Fibroblast of skin of right quadriceps (primary cell): ENCODE results near the gene DIAPH2.
A peak's percentile ranks its signal among the peaks of the same experiment; 100 is the strongest.
"Not testable (repeated sequence)": the region's sequence is repeated elsewhere in the genome, so short reads cannot be mapped to it uniquely, and the experiment has no call there.

Source experiments
- DNase-seq: peaks from one replicate; pipeline ENCODE4 v3.0.0-alpha.2; 2013

The DIAPH2 gene

DNA sequence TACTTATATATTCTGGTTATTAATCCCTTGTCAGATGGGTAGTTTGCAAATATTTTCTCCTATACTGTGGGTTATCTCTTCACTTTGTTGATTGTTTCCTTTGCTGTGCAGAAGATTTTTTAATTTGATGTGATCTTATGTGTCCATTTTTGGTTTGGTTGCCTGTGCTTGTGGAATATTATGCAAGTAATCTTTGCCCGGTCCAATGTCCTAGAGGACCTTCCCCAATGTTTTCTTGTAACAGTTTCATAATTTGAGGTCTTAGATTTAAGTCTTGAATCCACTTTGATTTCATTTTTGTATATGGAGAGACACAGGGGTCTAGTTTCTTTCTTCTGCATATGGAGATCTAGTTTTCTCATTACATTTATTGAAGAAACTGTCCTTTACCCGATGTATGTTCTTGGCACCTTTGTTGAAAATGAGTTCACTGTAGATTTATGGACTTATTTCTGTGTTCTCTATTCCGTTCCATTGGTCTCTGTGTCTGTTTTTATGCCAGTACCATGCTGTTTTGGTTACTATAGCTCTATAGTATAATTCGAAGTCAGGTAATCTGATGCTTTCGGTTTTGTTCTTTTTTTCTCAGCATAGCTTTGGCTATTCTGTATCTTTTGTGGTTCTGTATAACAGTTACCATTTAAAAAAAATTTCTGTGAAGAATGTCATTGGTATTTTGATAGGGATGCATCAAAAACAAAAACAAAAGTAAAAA lies 34.7 kb downstream of the DIAPH2 start:
- DNase-seq, result no peak

DNA sequence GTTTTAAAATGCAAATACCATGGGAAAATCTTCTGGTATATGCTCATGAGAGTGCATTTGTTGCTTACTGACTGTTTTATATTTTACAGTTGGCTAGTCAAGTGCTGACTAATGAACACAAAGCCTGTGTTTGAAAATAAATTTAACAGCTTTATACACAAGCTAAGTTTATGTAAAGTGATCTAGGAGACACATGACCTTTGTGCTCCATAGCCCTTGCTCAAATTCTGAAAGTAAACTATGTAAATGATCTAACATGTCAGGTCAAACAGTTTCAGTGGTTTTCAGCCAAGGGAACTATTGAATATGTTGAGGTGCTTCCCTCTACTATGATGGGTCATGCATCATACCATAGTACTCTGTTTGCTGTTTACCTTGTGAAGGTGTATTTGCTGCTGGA lies 36.7 kb downstream of the DIAPH2 start:
- no peak for DNase-seq

DNA sequence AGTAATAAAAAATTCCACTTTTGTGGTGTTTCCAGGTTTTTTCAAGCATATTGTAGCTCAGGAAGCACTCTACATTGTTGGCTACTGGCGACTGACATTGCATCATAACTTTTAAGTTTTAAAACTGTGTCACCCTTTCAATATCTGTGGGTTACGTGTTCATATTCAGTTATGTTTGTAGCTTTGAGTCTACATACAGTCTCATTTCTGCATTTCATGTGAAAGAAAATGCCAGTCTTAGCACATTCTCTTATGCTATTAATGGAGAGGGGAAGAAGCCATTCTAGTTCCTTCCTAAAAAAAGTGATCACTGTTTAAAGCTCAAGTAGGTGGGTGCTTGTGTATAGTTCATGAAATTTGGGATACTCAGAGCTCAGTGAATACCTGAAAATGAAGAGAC lies 38.1 kb downstream of the DIAPH2 start:
- DNase-seq, result no peak

DNA sequence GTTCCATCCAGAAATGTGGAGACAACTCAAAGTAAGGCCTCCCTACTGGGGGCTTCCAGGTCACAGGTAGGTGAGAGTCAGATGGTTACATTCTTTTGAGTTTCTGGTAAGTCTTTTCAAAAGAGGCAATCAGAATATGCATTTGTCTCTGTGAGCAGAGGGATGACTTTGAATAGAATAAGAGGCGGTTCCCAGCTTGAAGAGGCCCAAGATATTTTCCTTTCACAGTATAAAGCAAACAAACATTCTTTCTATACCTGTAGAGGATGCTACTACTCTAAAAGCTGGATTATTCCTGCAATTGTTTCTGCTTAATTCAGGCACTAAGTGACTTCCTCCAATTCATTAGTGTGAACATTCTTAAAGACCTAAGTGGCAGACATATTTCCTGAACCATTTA lies 44.4 kb downstream of the DIAPH2 start:
- DNase-seq, result no peak

DNA sequence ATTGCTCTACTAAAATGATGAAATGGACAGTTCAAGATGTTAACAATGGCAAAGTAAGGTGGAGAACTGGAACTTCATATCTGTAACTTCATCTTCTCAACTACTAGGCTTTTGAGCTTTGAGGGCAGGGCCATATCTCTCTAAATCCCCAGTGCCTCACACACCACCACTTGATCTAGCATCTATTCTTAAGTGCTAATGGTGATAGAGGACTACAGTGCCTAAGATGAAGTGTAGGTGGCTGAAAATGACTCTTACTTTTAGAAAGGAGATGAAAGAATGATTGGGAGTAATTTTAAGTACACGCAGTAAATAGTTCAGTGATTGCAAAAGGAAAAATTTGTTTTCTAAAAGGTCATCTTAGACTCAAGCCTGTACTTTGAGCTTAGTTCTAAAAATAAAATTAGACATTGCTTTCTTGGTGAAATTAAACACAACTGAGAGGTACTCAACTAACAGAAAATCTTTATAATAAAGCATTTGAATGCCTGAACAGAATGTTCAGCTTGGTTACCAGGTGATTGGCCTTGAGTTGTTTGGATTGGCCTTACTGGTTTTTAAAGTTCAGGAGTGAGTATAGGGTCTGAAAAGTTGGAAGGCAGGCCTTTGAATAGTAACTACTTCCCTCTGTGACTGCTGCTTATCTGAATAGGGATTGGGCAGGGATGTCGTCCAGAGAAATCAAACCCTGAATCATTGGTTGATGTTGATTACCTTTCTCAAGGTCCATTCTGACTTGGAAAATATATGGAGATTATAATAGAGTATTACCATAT lies 45.4 kb downstream of the DIAPH2 start:
- DNase-seq, result no peak

DNA sequence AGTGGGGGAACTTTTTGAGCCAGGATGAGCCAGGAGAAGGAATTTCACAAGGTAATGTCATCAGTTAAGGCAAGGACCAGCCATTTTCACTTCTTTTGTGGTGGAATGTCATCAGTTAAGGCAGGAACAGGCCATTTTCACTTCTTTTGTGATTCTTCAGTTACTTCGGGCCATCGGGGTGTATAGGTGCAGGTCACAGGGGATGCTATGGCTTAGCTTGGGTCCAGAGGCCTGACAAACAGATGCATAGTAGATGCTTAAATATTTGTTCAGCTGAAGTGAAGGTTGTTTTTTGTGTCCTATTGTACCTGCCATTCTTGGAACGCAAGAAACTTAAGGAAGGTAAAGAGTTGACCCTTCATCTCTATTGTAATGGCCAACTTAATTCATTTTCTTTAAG lies 46.4 kb downstream of the DIAPH2 start:
- not testable (repeated sequence) for DNase-seq

DNA sequence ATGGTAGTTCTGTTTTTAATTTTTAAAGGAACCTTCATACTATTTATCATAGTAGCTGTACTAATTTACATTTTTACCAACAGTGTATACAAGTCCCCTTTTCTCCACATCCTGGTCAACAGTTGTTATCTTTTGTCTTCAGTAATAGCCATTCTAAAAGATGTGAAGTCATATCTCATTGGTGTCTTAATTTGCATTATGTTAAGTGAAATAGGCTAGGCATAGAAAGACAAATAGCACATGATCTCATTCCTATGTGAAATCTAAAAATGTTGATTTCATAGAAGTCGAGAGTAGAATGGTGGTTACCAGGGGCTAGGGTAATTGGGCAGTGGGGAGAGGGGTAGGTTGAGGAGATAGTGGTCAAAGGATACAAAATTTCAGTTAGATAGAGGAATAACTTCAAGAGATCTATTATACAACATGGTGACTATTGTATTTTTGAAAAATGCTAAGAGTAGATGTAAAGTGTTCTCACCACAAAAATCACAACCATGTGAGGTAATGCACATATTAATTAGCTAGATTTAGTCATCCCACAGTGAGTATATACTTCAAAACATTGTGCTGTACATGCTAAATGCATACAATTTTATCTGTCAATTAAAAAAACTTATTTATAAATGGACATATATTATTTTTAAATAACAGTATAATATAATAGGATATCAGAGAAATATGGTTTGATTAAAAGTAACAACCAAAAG lies 58.9 kb downstream of the DIAPH2 start:
- no peak for DNase-seq

DNA sequence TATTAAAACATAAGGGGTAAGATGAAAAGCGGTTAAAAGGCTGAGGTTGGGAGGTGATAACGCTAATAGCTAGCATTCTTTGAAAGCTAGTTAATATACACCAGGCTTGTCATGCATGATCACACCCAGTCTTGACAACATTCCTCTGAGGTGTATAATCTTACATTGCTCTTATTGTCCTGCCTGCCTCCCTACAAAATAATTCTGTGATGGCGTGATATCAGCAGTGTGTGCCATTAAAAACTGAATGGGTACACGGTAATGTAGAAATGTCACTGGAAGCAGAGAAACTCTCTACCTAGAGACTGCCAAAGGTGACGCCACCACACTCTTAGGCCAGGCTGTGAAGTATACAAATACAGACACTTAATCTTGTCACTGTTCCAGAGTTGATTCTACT lies 68.1 kb downstream of the DIAPH2 start:
- no peak for DNase-seq

DNA sequence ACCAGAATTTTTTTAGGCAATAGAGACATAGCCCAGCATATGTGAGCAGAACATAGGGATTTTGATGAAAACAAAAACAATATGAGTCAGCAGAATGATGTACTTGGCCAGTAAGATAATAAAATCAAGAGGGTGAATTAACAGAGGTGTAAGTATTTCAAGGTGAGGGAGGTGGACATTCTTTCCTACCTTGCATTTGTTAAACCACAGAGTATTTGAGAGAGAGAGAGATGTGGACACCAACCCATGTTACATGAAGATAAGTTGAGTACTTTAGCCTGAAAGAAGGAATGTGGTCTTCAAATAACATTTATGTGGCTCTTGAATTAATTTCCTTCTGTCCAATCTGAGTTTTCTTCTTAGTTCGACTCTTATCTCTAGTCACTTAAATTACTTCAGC lies 68.6 kb downstream of the DIAPH2 start:
- DNase-seq, result no peak

DNA sequence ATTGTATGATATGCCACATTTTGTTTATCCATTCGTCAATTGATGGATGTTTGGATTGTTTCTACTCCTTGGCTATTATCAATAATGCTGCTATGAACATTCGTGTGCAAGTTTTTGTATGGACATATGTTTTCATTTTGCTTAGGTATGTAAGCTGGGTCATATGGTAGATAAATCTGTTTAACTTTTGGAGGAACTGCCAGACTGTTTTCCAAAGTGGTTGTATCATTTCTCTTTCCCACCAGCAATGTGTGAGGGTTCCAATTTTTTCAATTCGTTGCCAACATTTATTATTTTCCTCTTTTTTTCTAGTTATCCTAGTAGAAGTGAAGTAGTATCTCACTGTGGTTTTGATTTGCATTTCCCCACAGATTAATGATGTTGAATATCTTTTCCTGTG lies 71.8 kb downstream of the DIAPH2 start:
- DNase-seq, result peak; percentile 0

DNA sequence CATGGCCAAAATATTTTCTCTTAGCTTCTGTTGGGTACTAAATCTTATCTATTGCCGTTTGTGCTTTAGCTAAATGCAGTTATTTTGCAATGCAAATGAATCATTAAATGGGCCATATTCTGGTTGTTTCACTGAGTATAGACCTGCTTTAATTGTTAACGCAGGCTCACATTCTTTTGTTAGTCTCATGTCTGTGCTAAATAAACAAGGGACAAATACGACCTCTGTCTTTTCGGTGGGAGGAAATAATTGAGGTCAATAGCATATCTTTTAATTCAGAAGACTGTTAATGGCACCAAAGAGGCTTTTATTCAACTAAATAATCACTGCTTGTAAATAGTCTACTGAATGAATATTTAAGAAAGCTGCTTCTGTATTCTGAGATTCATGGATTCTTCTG lies 76.9 kb downstream of the DIAPH2 start:
- DNase-seq, result no peak

DNA sequence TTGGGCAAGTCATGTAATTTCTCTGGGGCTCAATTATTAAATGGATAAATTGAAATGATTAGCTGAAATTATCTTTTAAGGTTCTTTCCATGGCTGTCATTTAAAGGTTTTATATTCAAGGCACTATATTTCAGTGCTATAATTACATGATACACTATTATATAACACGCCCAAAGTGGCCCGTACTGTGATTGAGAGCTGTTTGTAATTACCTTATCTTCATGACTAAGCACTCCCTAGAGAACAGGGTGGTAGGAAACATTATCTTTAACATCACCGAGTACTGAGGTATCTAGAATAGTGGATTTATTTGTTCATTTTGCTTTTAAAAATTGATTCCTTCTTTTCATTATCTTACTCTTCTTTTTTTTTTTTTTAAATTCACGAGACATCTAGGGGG lies 79.0 kb downstream of the DIAPH2 start:
- DNase-seq, result no peak

DNA sequence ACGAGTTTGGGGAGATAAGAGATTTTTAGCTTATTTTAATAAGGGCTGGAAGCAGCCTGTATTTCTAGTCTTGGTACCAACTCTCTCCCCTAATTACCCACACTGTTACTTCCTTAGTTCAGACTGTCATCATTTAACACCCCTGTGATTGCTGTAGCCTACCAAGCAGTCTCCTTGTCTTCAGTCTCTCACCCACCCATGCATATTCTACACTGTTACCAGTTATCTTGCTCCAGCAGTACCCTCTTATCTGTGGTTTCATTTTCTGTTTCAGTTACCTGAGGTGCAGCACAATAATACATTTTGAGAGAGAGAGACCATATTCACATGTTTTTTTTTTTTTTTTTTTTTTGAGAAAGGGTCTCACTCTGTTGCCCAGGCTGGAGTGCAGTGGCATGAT lies 80.2 kb downstream of the DIAPH2 start:
- DNase-seq, result no peak

DNA sequence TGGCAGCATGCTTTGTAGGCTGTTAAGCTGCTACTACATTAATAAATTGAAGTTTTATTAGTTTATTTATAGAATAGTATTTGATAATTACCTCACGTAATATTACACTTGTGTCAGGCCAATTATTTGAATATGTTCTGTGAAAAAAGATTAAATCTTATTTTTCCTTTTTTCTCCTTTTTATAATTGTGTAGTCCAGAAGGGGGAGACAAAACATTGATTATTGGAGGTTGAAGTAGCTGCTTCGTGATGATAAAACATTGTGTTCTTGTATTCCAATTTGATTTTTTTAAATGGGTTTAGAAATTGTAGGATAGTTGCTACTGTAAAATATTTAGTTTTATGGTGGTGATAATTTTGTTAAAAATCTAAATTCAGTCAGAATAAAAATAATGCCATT lies 85.7 kb downstream of the DIAPH2 start:
- peak; percentile 9 for DNase-seq

DNA sequence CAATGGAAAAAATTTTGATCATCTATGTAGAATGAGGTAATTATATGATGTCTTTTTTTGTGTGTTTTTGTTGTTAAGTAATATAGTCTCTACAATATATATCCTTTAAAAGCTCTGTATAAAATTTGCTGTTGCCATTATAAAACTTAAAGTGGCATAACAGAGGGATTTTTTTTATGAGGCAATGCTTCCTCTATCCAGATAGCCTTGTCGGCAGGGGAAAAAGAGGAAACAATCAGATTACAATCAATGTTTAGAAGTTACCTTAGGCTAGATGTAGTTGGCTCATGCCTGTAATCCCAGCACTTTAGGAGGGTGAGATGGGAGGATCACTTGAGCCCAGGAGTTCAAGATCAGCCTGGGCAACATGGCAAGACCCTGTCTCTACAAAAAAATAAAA lies 86.8 kb downstream of the DIAPH2 start:
- no peak for DNase-seq

DNA sequence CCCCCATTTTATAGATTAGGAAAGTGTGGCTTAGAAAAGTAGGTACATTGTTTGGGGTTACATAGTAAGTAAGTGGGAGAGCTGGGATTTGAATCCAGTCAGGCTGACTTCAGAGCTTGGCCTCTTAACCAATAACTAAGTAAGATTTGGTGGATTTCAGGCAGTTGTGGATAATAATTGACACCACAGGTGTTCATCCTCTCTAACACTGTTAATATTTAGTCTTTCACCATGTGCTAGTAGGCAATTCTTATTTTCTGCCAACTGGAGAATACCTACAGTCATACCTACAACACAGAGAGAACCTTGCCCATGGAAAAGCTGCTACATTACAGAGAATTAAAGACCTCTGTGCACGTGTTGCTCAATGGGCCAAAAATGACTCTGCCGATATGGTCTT lies 89.5 kb downstream of the DIAPH2 start:
- DNase-seq, result no peak

DNA sequence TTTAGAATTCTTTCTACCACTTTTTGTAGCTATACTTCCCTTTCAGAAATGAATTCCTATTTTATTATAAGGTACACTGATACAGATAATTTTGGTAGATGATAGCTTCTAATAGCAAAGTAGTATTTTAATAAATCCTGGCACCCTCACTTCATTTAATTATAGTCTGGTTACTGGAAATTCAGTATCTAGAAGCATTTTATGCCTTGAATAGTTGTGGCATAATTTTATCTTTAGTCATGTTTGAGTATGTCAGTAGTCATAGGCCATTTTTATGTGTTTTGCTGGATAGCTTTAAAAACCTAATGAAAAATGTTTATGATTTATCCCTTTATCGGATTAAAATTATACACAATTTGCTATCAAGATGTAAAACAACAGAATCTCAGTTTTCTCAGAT lies 92.3 kb downstream of the DIAPH2 start:
- DNase-seq, result peak; percentile 14

DNA sequence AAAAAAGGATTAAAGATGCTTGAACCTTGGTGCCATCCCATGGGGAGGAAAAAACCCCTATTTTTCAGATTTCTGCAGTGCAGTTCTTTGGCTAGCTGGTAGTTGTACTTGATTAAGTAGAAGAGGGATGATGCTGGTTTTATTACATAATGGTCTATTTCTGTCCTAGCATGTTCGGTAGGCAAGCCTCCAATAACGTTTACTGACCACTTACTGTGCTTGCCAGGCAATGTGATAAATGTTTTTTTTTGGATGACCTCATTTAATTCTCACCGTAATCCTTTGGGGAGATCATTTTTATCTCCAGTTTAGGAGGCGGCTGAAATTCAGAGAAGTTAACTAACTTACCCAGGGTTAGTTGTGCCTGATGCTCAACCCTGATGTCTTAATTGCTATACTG lies 106.9 kb downstream of the DIAPH2 start:
- DNase-seq, result peak; percentile 13

DNA sequence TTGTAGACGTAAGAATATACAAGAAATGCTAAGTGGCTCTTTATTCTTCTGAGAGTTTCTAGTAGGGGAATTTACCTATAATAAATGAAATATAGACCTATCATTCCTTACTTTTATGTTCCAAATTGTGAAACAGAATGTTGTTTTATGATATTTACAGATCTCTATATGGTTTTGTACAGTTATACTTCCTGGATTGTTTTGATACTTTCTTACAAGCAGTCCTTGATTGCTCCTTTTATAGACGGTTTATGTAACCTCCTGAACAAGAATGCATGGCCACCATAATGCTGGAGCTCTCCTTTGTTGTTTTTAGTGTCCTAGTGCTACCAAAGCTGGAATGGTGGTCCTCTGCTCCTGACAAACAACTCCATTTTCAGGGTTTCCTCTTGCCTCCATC lies 107.4 kb downstream of the DIAPH2 start:
- DNase-seq, result no peak

DNA sequence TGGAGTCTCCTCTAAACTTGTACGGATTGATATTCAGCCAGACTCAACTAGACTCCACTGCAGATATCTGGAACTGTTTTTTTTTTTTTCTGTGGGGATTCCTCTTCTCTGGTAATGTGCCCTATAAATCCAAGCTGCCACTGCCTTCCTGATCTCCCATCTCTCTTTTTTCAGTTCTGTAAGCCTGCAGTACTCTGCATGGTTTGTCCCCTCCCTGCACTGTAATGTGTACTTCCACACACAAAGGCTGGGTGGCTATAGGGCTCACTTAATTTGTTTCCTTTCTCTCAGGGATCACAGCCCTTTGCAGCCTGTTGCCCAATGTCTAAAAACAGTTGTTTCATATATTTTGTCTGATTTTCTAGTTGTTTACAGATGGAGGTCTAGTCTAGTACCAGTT lies 114.3 kb downstream of the DIAPH2 start:
- no peak for DNase-seq

DNA sequence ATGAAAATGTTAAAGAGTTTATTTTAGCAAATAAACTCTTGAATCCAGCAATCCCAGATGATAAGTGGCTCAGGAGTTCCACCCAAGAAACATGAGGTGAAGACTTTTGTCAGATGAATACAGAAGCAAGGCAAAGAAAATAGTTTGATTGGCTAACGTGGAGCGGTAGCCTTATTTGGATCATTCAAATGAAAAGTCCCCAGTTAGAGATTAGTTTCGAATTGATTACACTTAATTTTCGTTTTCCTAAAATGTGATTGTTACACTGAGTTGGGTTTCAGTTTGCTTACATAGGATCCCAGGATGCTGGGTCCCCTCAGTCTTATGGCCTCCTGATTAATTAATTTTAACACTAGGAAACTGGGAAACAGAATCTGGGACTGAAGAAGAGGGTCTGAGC lies 122.7 kb downstream of the DIAPH2 start:
- no peak for DNase-seq

DNA sequence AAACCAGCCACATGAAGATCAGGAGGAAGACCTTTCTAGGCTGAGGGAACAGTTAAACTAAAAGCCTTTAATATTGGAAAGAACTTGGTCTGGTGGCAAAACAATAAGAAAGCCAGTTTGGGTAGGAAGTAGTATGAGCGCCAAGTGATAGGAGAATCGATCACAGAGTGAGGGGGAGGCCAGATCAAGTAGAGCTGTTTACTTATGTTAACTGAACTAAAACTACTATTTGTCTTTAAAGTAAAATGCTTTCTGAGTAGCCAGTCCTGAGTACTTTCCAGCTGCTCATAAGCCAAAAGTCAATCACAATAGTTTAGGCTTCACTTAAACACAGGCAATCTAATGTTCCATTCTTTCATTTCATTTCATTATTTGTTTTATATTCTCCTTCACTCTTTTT lies 136.3 kb downstream of the DIAPH2 start:
- DNase-seq, result no peak

DNA sequence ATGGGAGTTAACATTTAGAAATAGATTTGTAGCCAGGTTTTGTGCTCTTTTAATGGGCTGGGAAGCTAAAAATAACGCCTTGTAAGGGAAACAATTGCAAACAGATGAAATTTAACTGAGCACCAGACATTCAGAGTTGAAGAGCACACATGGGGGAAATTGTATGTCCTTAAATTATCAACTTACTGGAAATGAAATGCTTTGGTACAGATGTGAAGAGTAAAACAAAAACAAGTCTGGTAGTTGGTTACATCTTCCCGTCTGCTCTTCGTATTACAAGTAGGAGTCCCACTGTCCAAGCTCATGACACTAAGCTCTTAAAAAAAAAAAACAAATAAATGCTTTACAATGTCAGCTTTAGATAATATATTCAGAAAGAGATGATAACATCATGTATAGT lies 139.5 kb downstream of the DIAPH2 start:
- DNase-seq, result no peak

DNA sequence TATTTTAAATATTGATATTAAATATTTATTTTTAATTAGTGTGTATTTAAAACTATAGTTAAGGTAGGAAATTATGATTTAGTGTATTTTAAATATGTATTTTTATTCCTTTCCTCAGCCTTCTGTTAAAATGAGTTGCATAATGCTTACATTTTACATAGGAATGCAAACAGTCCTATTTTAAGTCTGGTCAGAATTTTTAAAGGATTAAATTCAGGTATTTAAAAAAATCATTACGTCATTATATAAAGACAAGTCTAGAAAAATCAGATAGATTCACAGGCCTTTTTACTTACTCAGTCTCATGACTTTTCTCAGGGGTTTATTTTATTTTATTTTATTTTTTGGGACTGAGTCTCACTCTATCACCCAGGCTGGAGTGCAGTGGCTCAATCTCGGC lies 148.7 kb downstream of the DIAPH2 start:
- no peak for DNase-seq
